Mammary epithelial cell (primary cell): ENCODE data around the gene RHOT1.

ENCODE experiments used
- CTCF ChIP-seq, 2 donors: IDR thresholded peaks in 1 of 2; conservative IDR thresholded peaks in 1 of 2; 2 replicates each; pipeline ENCODE4 v1.5.1; 2011 to 2012; ENCODE audit warnings: inconsistent platforms in 2 of 2, low read length in 2 of 2, mild to moderate bottlenecking in 2 of 2, control low read depth in 1 of 2, low read depth in 1 of 2; ENCODE audit not compliant: insufficient read depth in 1 of 2; ENCODE audit errors: extremely low read depth in 1 of 2
- EZH2 ChIP-seq: IDR thresholded peaks from 2 replicates; pipeline ENCODE4 v1.6.1; 2012; ENCODE audit warnings: low read length, inconsistent platforms, borderline replicate concordance

GRCh38 chr17:32114536-32114935 is 27.8 kb upstream of the RHOT1 start:
- no peak for TF ChIP-seq CTCF (conservative IDR thresholded peaks at IDR 0.05 in 1 of 2, IDR thresholded peaks at IDR 0.05 in 1 of 2; ENCODE audit: extremely low read depth in 1 of 2, insufficient read depth in 1 of 2, low read depth in 1 of 2, low read length in 2 of 2)
- no peak for TF ChIP-seq EZH2
